B cell (primary cell): ENCODE results near the gene PPCDC.

Experiments used
- EZH2 ChIP-seq: IDR thresholded peaks from 2 replicates; pipeline ENCODE4 v1.6.1; 2012; ENCODE audit warnings: borderline replicate concordance, low read depth, mild to moderate bottlenecking, moderate library complexity, low read length; ENCODE audit not compliant: insufficient read depth, poor library complexity, severe bottlenecking
- TF ChIP-seq, protein P1 (sequence below): fragments of 200-600 bp; IDR thresholded peaks from one replicate; pipeline ENCODE4 v1.8.0; 2022; ENCODE audit warnings: antibody characterized with exemption, mild to moderate bottlenecking

DNA sequence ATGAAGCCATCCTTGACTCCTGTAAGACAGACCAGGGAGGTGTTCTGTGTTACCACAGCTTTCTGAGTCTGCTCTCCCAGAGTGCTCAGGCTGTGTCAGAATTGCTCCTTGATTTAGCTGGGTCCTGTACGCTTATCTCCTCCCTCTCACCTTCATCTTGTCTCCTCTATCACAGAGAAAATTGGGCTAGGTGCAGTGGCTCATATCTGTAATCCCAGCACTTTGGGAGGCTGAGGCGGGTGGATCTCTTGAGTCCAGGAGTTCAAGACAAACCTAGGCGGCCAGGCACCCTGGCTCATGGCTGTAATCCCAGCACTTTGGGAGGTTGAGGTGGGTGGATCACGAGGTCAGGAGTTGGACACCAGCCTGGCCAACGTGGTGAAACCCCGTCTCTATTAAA is 22.1 kb upstream of the PPCDC start:
- TF ChIP-seq, protein P1, sequence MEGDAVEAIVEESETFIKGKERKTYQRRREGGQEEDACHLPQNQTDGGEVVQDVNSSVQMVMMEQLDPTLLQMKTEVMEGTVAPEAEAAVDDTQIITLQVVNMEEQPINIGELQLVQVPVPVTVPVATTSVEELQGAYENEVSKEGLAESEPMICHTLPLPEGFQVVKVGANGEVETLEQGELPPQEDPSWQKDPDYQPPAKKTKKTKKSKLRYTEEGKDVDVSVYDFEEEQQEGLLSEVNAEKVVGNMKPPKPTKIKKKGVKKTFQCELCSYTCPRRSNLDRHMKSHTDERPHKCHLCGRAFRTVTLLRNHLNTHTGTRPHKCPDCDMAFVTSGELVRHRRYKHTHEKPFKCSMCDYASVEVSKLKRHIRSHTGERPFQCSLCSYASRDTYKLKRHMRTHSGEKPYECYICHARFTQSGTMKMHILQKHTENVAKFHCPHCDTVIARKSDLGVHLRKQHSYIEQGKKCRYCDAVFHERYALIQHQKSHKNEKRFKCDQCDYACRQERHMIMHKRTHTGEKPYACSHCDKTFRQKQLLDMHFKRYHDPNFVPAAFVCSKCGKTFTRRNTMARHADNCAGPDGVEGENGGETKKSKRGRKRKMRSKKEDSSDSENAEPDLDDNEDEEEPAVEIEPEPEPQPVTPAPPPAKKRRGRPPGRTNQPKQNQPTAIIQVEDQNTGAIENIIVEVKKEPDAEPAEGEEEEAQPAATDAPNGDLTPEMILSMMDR = no peak
- no peak for TF ChIP-seq EZH2
